HL-60 (cell line): ENCODE results near the gene DNAJB8.

Experiments used
- DNase-seq, 2 experiments: peaks; one replicate each; pipeline ENCODE4 v3.0.0-alpha.2; 2010 to 2020; ENCODE audit warnings: low read depth in 1 of 2, low spot score in 1 of 2
- H3K27ac ChIP-seq: fragments of 250-450 bp; sonication (Bioruptor Pico); replicated peaks from 2 replicates; pipeline ENCODE4 v1.5.1; 2020; ENCODE audit warnings: mild to moderate bottlenecking, moderate library complexity
- H3K27me3 ChIP-seq: fragments of 250-450 bp; sonication (Bioruptor Pico); 2 replicates; pipeline ENCODE4 v1.5.1; 2021; ENCODE audit warnings: mild to moderate bottlenecking, moderate library complexity; ENCODE audit not compliant: insufficient read depth, poor library complexity, severe bottlenecking
- H3K4me3 ChIP-seq: replicated peaks from 2 replicates; pipeline ENCODE4 v1.5.1; 2011; ENCODE audit warnings: mild to moderate bottlenecking, control low read depth, low read length; ENCODE audit not compliant: insufficient read depth
- CTCF ChIP-seq: IDR thresholded peaks from one replicate; pipeline ENCODE4 v1.5.1; 2011; ENCODE audit warnings: low read length, control low read depth, inconsistent platforms; ENCODE audit not compliant: insufficient read depth
- GABPA ChIP-seq: IDR thresholded peaks from 2 replicates; pipeline ENCODE4 v1.6.1; 2012; ENCODE audit warnings: low read depth
- POLR2AphosphoS5 ChIP-seq: IDR thresholded peaks from 2 replicates; pipeline ENCODE4 v1.6.1; 2012; ENCODE audit warnings: low read depth
- REST ChIP-seq: IDR thresholded peaks from 2 replicates; pipeline ENCODE4 v1.6.1; 2012; ENCODE audit warnings: low read depth; ENCODE audit not compliant: insufficient replicate concordance
- SPI1 ChIP-seq: IDR thresholded peaks from 2 replicates; pipeline ENCODE4 v1.6.1; 2012; ENCODE audit warnings: low read depth, mild to moderate bottlenecking, borderline replicate concordance

The DNAJB8 gene

GRCh38 chr3:128476659-128477058 lies 10.0 kb upstream of the DNAJB8 start:
- no peak overlapping the region for H3K27ac ChIP-seq
- DNase-seq: no peak
- no peak overlapping the region for H3K4me3 ChIP-seq
- TF ChIP-seq CTCF: no peak
- no peak for TF ChIP-seq REST
- TF ChIP-seq SPI1: no peak
- TF ChIP-seq POLR2AphosphoS5: no peak
- no peak for TF ChIP-seq GABPA
- H3K27me3 ChIP-seq: no peaks in the 10 kb centered on the region

- no peak overlapping the region for H3K27ac ChIP-seq
- DNase-seq: no peak
- H3K4me3 ChIP-seq: no peak overlapping the region
- TF ChIP-seq GABPA (no peak), SPI1 (no peak), REST (no peak), POLR2AphosphoS5 (no peak), CTCF (no peak)
- H3K27me3 ChIP-seq: no peaks in the 10 kb centered on the region
Observed at GRCh38 chr3:128475355-128475754, 8.7 kb upstream of the DNAJB8 start.

GRCh38 chr3:128473737-128474136 lies 7.0 kb upstream of the DNAJB8 start:
- no peak overlapping the region for H3K4me3 ChIP-seq
- no peak overlapping the region for H3K27ac ChIP-seq
- H3K27me3 ChIP-seq: no peaks in the 10 kb centered on the region
- TF ChIP-seq POLR2AphosphoS5 (no peak), REST (no peak), CTCF (no peak), SPI1 (no peak), GABPA (no peak)
- no peak for DNase-seq
